GM12872 (cell line): ENCODE results near the gene SOHLH2.

Experiments
- CTCF ChIP-seq: IDR thresholded peaks from 3 replicates; pipeline ENCODE4 v1.5.1; 2011; ENCODE audit warnings: low read depth, mild to moderate bottlenecking, low read length, moderate library complexity; ENCODE audit not compliant: insufficient read depth

SOHLH2 gene

GRCh38 chr13:36160297-36160696 is 54.1 kb downstream of the SOHLH2 start:
- TF ChIP-seq CTCF, result no peak

GRCh38 chr13:36158611-36159010 is 55.7 kb downstream of the SOHLH2 start:
- TF ChIP-seq CTCF, result no peak

GRCh38 chr13:36157480-36157879 is 56.9 kb downstream of the SOHLH2 start:
- TF ChIP-seq CTCF, result no peak

GRCh38 chr13:36154567-36155291 is 59.6 kb downstream of the SOHLH2 start:
- no peak for TF ChIP-seq CTCF

GRCh38 chr13:36151591-36151990 is 62.8 kb downstream of the SOHLH2 start:
- no peak for TF ChIP-seq CTCF

GRCh38 chr13:36148446-36148845 is 65.9 kb downstream of the SOHLH2 start:
- no peak for TF ChIP-seq CTCF

- TF ChIP-seq CTCF, result no peak
Observed at GRCh38 chr13:36147330-36147729, 67.0 kb downstream of the SOHLH2 start.
